Measurements from ENCODE around the gene RTP3. TPM values are rescaled to one million over a fixed set of nuclear protein-coding genes. Genes with fewer than 3 reads are reported as not detected.

Gene RTP3
- total RNA-seq, 1 experiment from 2014 or later: not detected

DNA sequence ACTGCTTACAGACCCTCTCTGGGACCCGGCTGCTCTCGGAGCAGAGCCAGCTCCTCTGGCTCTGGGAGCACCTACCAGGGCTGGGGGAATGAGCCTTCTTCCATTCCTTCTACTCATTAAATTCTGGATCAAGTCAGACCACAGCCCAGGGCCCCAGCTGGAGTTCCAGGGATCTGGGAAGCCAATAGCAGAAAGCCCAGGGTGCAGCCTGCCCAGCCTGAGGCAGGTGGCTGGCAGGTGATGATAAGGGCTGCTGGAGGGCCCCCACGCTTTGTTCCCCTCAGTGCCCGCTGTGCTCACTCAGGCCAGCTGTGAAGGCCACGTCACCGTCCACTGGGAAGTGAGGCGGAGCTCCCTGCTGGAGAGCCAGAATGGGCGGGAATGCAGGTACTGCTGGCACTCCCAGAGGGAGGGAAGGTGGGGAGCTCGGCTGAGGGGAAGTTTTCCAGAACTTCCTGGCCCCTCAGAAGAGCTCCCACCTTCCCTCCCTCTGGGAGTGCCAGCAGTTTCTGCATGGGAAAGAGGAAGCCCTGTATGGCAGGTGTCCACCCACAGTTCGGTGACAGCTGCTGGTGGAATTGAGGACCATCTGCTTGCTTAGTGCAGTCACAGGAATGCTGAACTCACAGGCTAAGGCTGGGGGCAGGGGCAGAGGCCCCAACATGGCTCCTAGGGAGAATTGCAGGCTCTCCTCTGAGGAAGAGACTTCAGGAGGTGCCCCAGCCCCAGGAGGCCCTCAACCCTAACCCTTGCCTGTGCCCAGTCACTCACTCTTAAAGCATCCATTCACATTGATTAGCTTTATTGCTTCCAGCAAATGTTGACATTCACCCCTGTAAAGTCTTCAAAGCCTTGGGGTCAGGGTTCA is 12.6 kb upstream of the RTP3 start:
- Histone ChIP-seq H3K27me3 (replicated peaks; ENCODE audit: control insufficient read depth, insufficient read depth, low read length) (no peaks in the 10 kb centered on the region), H3K4me3 (ENCODE audit: low read depth, low read length) (no peak overlapping the region), H3K4me1 (peaks cover 21% of the 10 kb centered on the region), H3K9me3 (no peaks in the 10 kb centered on the region), H3K36me3 (ENCODE audit: control insufficient read depth, insufficient read depth, low read length) (no peaks in the 10 kb centered on the region)
- intact Hi-C loops (cut with micrococcal nuclease; ENCODE audit: unreplicated experiment): loop anchor here (5.0 to 10.0 kb wide), 2 partner anchors 222 to 410 kb away; no protein-coding TSS in a partner anchor
- Mint-ChIP-seq H3K36me3 (ENCODE audit: insufficient read depth, unreplicated experiment) (peaks cover 4% of the 10 kb centered on the region), H3K27me3 (ENCODE audit: insufficient read depth, unreplicated experiment) (no peaks in the 10 kb centered on the region), H3K4me3 (ENCODE audit: unreplicated experiment) (no peak overlapping the region), H3K27ac (ENCODE audit: unreplicated experiment) (peak overlapping the region; percentile 61), H3K9me3 (ENCODE audit: unreplicated experiment) (no peaks in the 10 kb centered on the region), H3K4me1 (ENCODE audit: low read depth, unreplicated experiment) (peaks cover 12% of the 10 kb centered on the region)
- TF ChIP-seq, protein P1, sequence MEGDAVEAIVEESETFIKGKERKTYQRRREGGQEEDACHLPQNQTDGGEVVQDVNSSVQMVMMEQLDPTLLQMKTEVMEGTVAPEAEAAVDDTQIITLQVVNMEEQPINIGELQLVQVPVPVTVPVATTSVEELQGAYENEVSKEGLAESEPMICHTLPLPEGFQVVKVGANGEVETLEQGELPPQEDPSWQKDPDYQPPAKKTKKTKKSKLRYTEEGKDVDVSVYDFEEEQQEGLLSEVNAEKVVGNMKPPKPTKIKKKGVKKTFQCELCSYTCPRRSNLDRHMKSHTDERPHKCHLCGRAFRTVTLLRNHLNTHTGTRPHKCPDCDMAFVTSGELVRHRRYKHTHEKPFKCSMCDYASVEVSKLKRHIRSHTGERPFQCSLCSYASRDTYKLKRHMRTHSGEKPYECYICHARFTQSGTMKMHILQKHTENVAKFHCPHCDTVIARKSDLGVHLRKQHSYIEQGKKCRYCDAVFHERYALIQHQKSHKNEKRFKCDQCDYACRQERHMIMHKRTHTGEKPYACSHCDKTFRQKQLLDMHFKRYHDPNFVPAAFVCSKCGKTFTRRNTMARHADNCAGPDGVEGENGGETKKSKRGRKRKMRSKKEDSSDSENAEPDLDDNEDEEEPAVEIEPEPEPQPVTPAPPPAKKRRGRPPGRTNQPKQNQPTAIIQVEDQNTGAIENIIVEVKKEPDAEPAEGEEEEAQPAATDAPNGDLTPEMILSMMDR (IDR thresholded peaks at IDR 0.05; ENCODE audit: insufficient read depth in 1 of 2, low read depth in 1 of 2, low read length in 1 of 2, severe bottlenecking in 1 of 2, unreplicated experiment in 1 of 2): no peak
- CTCF ChIA-PET: interaction anchor here (1.0 to 1.4 kb wide), 2 partner anchors 22 to 73 kb away, joined by 5 to 9 read pairs; no protein-coding TSS in a partner anchor
- peak; percentile 32 to 59 for DNase-seq
- no TSS peak for BruUV-seq (replicated peaks)
- POLR2A ChIA-PET: no interaction called here

DNA sequence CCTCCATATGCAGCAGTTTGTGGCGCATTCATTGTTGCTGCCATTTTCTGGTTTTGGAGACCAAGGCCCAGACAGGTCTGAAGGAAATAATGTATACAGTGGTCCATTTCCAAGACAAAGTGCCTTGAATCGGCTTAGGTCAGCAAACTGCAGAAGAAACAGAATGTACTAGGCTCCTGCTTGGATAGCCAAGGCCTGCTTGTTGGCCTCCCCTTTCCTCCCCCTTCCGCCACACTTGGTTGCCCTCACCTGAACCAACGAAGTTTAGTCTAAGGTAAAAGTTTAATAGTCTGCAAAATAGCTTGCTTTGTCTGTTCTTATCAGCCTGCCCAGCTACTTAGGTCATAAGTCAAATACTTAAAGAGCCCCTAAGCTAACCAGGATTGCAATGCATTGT is 12.0 kb upstream of the RTP3 start:
- peaks cover 4% of the 10 kb centered on the region for H3K36me3 Mint-ChIP-seq (ENCODE audit: insufficient read depth, unreplicated experiment)
- H3K27me3 Mint-ChIP-seq (ENCODE audit: insufficient read depth, unreplicated experiment): no peaks in the 10 kb centered on the region
- H3K4me3 Mint-ChIP-seq (ENCODE audit: unreplicated experiment): no peak overlapping the region
- H3K4me1 ChIP-seq: peaks cover 21% of the 10 kb centered on the region
- TF ChIP-seq, protein P1 (IDR thresholded peaks at IDR 0.05; ENCODE audit: insufficient read depth in 1 of 2, low read depth in 1 of 2, low read length in 1 of 2, severe bottlenecking in 1 of 2, unreplicated experiment in 1 of 2): no peak
- no peaks in the 10 kb centered on the region for H3K9me3 Mint-ChIP-seq (ENCODE audit: unreplicated experiment)
- no peaks in the 10 kb centered on the region for H3K36me3 ChIP-seq (ENCODE audit: control insufficient read depth, insufficient read depth, low read length)
- ChIA-PET CTCF (interaction anchor here (1.0 to 1.4 kb wide), 3 partner anchors 23 to 73 kb away, joined by 3 to 9 read pairs (median 5); no protein-coding TSS in a partner anchor), POLR2A (no interaction called here)
- H3K4me3 ChIP-seq (ENCODE audit: low read depth, low read length): no peak overlapping the region
- no peak for DNase-seq
- H3K4me1 Mint-ChIP-seq (ENCODE audit: low read depth, unreplicated experiment): peaks cover 12% of the 10 kb centered on the region
- intact Hi-C loops (cut with micrococcal nuclease; ENCODE audit: unreplicated experiment): loop anchor here (5.0 to 10.0 kb wide), 2 partner anchors 222 to 409 kb away; no protein-coding TSS in a partner anchor
- BruUV-seq (replicated peaks): no TSS peak
- no peaks in the 10 kb centered on the region for H3K27me3 ChIP-seq (replicated peaks; ENCODE audit: control insufficient read depth, insufficient read depth, low read length)
- H3K27ac Mint-ChIP-seq (ENCODE audit: unreplicated experiment): peak overlapping the region; percentile 61
- H3K9me3 ChIP-seq: no peaks in the 10 kb centered on the region

DNA sequence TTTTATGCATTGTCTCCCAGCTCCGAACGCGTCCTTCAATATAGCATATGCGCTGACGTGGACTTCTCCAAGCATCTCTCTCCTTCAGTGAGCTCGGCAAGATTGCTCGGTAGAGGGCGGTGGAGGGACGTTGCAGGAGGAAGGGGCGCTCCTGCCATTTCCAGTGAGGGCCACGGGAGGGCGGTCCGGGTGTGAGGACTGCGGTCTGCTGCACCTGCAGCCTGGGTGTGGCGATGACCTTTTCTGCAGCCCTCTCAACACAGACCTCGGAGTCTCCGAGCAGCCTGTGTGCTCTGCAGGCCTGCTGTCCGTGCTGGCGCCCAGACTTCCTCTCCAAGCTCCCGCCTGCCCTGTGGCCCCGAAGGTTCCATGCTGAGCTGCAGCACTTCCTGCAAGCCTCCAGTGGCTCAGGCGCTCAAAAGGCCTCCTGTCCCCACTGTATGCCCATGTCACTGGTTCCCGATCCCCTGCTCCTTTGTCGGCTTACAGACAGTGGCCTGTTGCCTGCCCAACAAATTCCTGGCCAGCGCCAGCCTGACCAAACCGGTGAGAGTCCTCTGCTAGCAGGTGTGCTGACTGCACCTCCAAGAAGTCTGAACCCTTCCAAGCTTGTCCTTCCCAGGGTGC is 8.9 kb upstream of the RTP3 start:
- Histone ChIP-seq H3K9me3 (no peaks in the 10 kb centered on the region), H3K36me3 (ENCODE audit: control insufficient read depth, insufficient read depth, low read length) (no peaks in the 10 kb centered on the region), H3K27me3 (replicated peaks; ENCODE audit: control insufficient read depth, insufficient read depth, low read length) (no peaks in the 10 kb centered on the region), H3K4me1 (peaks cover 21% of the 10 kb centered on the region), H3K4me3 (ENCODE audit: low read depth, low read length) (no peak overlapping the region)
- Mint-ChIP-seq H3K36me3 (ENCODE audit: insufficient read depth, unreplicated experiment) (peaks cover 4% of the 10 kb centered on the region), H3K4me1 (ENCODE audit: low read depth, unreplicated experiment) (peaks cover 12% of the 10 kb centered on the region), H3K4me3 (ENCODE audit: unreplicated experiment) (peak overlapping the region; percentile 63), H3K27me3 (ENCODE audit: insufficient read depth, unreplicated experiment) (no peaks in the 10 kb centered on the region), H3K9me3 (ENCODE audit: unreplicated experiment) (no peaks in the 10 kb centered on the region), H3K27ac (ENCODE audit: unreplicated experiment) (no peak overlapping the region)
- BruUV-seq (replicated peaks): no TSS peak
- ChIA-PET POLR2A (interaction anchor here (1.1 kb wide), 1 partner anchor 70 kb away, joined by 11 read pairs; no protein-coding TSS in a partner anchor), CTCF (interaction anchor here (0.6 to 4.2 kb wide), 17 partner anchors 8 to 406 kb away, joined by 3 to 119 read pairs (median 4); partner anchors contain the start of gene ALS2CL)
- peak; percentile 92 to 95 for DNase-seq
- TF ChIP-seq, protein P1 (IDR thresholded peaks at IDR 0.05; ENCODE audit: insufficient read depth in 1 of 2, low read depth in 1 of 2, low read length in 1 of 2, severe bottlenecking in 1 of 2, unreplicated experiment in 1 of 2): peak; percentile 98 to 100
- intact Hi-C loops (cut with micrococcal nuclease; ENCODE audit: unreplicated experiment): loop anchor here (1.0 to 10.0 kb wide), 5 partner anchors 61 to 406 kb away; no protein-coding TSS in a partner anchor

All from Caco-2 (cell line).